B cell (primary cell): ENCODE measurements around the gene BMS1.
"Not testable (repeated sequence)": the region's sequence is repeated elsewhere in the genome, so short reads cannot be mapped to it uniquely, and the experiment has no call there.

ENCODE experiments used
- CTCF ChIP-seq: fragments of 200-600 bp; IDR thresholded peaks from one replicate; pipeline ENCODE4 v1.8.0; 2022; ENCODE audit warnings: antibody characterized with exemption, mild to moderate bottlenecking
- EZH2 ChIP-seq: IDR thresholded peaks from 2 replicates; pipeline ENCODE4 v1.6.1; 2012; ENCODE audit warnings: borderline replicate concordance, low read depth, mild to moderate bottlenecking, moderate library complexity, low read length; ENCODE audit not compliant: insufficient read depth, poor library complexity, severe bottlenecking

- not testable (repeated sequence) for TF ChIP-seq CTCF, EZH2
These were observed 88.6 kb downstream of the BMS1 start for GRCh38 chr10:42871138-42871641.
